ENCODE results near the gene CCDC154. TPM values are rescaled to one million over a fixed set of nuclear protein-coding genes. Genes with fewer than 3 reads are reported as not detected.

Gene CCDC154
- total RNA-seq, 1 donor from 2014 or later, result 2.5 TPM

GRCh38 chr16:1448536-1449116, 4.3 kb upstream of the CCDC154 start:
- no peak for DNase-seq (ENCODE audit: extremely low spot score, unreplicated experiment)
- Mint-ChIP-seq H3K9me3 (ENCODE audit: unreplicated experiment) (no peaks in the 10 kb centered on the region), H3K36me3 (ENCODE audit: unreplicated experiment) (peaks cover 11% of the 10 kb centered on the region)

DNA sequence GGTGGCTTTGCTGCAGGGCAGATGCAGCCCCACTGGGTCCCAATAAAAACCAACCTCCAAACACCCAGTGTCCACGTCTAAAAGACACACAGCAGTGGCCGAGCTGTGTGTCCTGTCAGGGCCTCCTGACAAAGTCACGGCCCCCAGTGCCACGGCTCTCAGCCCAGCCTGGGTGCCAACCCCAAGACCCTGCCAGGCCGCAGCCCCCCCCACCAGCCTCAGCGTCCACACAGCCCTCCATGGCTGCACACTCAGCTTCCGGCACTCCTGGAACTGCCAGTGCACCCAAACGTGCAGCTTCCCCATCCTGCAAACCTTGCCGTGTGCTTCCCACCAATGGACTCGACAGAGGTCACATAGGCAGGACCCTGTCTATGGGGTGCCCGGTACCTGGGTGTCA, 3.6 kb upstream of the CCDC154 start:
- H3K27ac Mint-ChIP-seq (ENCODE audit: unreplicated experiment), result no peak overlapping the region
- no peaks in the 10 kb centered on the region for H3K27me3 Mint-ChIP-seq (ENCODE audit: unreplicated experiment)
- H3K4me3 Mint-ChIP-seq (ENCODE audit: unreplicated experiment), result no peak overlapping the region
- peaks cover 11% of the 10 kb centered on the region for H3K36me3 Mint-ChIP-seq (ENCODE audit: unreplicated experiment)
- no peaks in the 10 kb centered on the region for H3K4me1 Mint-ChIP-seq (ENCODE audit: unreplicated experiment)
- no peaks in the 10 kb centered on the region for H3K9me3 Mint-ChIP-seq (ENCODE audit: unreplicated experiment)
- TF ChIP-seq, protein P1, sequence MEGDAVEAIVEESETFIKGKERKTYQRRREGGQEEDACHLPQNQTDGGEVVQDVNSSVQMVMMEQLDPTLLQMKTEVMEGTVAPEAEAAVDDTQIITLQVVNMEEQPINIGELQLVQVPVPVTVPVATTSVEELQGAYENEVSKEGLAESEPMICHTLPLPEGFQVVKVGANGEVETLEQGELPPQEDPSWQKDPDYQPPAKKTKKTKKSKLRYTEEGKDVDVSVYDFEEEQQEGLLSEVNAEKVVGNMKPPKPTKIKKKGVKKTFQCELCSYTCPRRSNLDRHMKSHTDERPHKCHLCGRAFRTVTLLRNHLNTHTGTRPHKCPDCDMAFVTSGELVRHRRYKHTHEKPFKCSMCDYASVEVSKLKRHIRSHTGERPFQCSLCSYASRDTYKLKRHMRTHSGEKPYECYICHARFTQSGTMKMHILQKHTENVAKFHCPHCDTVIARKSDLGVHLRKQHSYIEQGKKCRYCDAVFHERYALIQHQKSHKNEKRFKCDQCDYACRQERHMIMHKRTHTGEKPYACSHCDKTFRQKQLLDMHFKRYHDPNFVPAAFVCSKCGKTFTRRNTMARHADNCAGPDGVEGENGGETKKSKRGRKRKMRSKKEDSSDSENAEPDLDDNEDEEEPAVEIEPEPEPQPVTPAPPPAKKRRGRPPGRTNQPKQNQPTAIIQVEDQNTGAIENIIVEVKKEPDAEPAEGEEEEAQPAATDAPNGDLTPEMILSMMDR (IDR thresholded peaks at IDR 0.05), result no peak
- no peak for DNase-seq (ENCODE audit: extremely low spot score, unreplicated experiment)

More at GRCh38 chr16:1448536-1449116, 4.3 kb upstream of the CCDC154 start:
- Mint-ChIP-seq H3K4me3 (ENCODE audit: unreplicated experiment) (no peak overlapping the region), H3K27ac (ENCODE audit: unreplicated experiment) (no peak overlapping the region), H3K4me1 (ENCODE audit: unreplicated experiment) (no peaks in the 10 kb centered on the region), H3K27me3 (ENCODE audit: unreplicated experiment) (no peaks in the 10 kb centered on the region)
- TF ChIP-seq, protein P1 (IDR thresholded peaks at IDR 0.05), result no peak

DNA sequence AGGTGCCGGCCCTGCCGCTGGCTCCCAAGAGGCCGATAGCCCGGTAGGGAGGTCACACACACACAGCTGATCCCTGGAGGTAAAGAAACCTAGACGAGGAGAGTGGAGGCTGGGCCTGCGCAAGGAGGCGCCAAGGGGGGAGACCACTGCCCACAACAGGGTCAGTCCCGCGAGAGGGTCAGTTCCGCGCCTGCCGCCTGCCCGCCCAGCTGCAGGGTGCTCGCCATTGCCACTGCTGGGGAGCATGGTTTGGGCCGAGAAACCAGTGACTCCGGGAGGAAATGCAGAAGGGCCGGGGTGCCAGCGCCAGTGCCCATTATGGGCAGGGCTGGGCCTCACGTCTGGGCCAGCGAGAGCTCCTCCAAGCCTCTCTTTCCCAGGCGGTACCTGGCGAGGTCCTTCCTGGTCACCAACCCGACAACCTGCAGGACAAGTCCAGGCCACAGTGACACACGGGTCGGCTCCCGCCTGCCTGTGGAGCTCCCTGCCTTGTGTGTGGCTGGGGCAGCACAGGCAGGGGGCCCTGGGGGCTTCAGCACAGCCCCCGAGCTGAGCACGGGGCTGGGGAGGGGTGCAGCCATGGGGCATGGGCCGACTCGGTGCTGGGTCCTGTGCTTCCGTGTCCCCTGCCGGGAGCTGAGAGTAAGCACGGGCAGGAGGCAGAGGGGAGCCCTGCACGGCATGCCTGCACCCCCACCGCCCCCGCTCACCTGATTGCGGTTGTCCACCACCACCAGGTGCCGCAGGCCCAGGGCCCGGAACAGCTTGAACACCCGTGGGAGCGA, 2.1 kb upstream of the CCDC154 start:
- H3K9me3 Mint-ChIP-seq (ENCODE audit: unreplicated experiment), result no peaks in the 10 kb centered on the region
- TF ChIP-seq, protein P1 (IDR thresholded peaks at IDR 0.05), result no peak
- no peak for DNase-seq (ENCODE audit: extremely low spot score, unreplicated experiment)
- no peak overlapping the region for H3K27ac Mint-ChIP-seq (ENCODE audit: unreplicated experiment)
- peaks cover 7% of the 10 kb centered on the region for H3K36me3 Mint-ChIP-seq (ENCODE audit: unreplicated experiment)
- no peaks in the 10 kb centered on the region for H3K4me1 Mint-ChIP-seq (ENCODE audit: unreplicated experiment)
- no peaks in the 10 kb centered on the region for H3K27me3 Mint-ChIP-seq (ENCODE audit: unreplicated experiment)
- no peak overlapping the region for H3K4me3 Mint-ChIP-seq (ENCODE audit: unreplicated experiment)

DNA sequence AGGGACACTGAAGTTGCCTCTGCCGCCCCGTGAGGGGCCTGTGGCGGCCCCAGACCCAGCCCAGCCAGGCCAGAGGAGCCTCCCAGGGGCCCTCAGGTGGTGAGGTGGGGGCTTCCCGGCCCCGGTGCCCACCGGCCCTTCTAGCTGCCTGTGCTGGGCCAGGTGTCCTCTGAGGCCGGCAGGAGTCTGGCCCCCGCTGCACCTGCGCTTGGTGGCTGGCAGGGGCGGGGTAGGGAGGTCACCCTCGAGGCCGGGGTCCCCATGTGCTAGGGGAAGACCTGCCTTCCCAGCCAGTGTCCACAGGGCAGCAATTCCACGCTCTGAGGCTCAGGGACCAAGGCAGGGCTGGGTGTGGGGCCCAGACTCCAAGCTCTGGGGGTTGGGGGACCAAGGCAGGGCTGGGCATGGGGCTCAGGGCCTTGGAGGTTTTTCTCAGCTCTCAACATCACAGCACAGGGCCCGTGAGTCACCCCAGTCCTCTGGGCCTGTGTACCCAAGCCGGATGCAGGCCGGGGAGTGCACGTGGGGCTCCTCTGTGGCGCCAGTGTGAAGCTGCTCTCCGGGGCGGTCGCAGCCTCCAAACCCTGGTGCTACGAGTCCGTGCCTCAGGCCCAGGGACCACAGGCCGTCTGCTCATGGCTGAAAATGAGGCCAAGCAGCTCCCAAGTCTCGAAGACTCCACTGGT, 1.3 kb upstream of the CCDC154 start:
- DNase-seq (ENCODE audit: extremely low spot score, unreplicated experiment), result no peak
- Mint-ChIP-seq H3K4me3 (ENCODE audit: unreplicated experiment) (no peak overlapping the region), H3K27me3 (ENCODE audit: unreplicated experiment) (no peaks in the 10 kb centered on the region), H3K9me3 (ENCODE audit: unreplicated experiment) (no peaks in the 10 kb centered on the region), H3K36me3 (ENCODE audit: unreplicated experiment) (peaks cover 4% of the 10 kb centered on the region), H3K4me1 (ENCODE audit: unreplicated experiment) (no peaks in the 10 kb centered on the region), H3K27ac (ENCODE audit: unreplicated experiment) (no peak overlapping the region)
- TF ChIP-seq, protein P1 (IDR thresholded peaks at IDR 0.05), result no peak
